ENCODE measurements around the gene MTRR. TPM values are rescaled to one million over a fixed set of nuclear protein-coding genes. Genes with fewer than 3 reads are reported as not detected.

MTRR gene
- total and polyA plus RNA-seq, 2 of the 4 experiments (the other 2 are of a cell fraction) = 33.2 to 33.5 TPM

- Histone ChIP-seq H2BK5ac (ENCODE audit: low read depth, low read length, poor library complexity, severe bottlenecking) (no peak overlapping the region), H3K14ac (replicated peaks; ENCODE audit: low read depth, low read length) (no peak overlapping the region), H3K4me1 (ENCODE audit: control insufficient read depth, insufficient read depth, low read length) (no peaks in the 10 kb centered on the region), H3K36me3 (ENCODE audit: control insufficient read depth, insufficient read depth, low read length) (no peaks in the 10 kb centered on the region), H3K79me1 (ENCODE audit: low read depth in 1 of 2, low read length in 2 of 2) (no peaks in the 10 kb centered on the region), H3K18ac (ENCODE audit: low read depth, low read length) (no peak overlapping the region), H4K8ac (ENCODE audit: low read depth in 2 of 2, low read length in 2 of 2) (no peak overlapping the region), H3K27ac (ENCODE audit: insufficient read depth, low read length) (no peak overlapping the region), H3K4me2 (ENCODE audit: low read depth, low read length) (no peak overlapping the region), H2AK5ac (ENCODE audit: low read depth, low read length) (no peak overlapping the region), H2BK20ac (ENCODE audit: low read depth, low read length) (no peak overlapping the region), H3K23ac (ENCODE audit: low read depth, low read length) (no peak overlapping the region), H4K5ac (ENCODE audit: low read depth, low read length) (no peak overlapping the region), H3K56ac (ENCODE audit: extremely low read depth, insufficient read depth, low read length) (no peak overlapping the region), H2AFZ (replicated peaks; ENCODE audit: low read length, poor library complexity) (no peak overlapping the region), H4K91ac (ENCODE audit: insufficient read depth, low read depth, low read length) (no peak overlapping the region), H3K9me3 (ENCODE audit: control insufficient read depth, insufficient read depth, low read length) (no peaks in the 10 kb centered on the region), H3K4ac (ENCODE audit: low read depth, low read length) (no peak overlapping the region), H3K27me3 (ENCODE audit: control insufficient read depth, insufficient read depth, low read length) (peaks cover 2% of the 10 kb centered on the region), H3K9me1 (ENCODE audit: insufficient read depth, low read length) (no peaks in the 10 kb centered on the region), H3K4me3 (ENCODE audit: insufficient read depth, low read depth, low read length) (no peak overlapping the region), H2BK15ac (ENCODE audit: low read depth, low read length) (no peak overlapping the region), H2BK120ac (ENCODE audit: low read depth, low read length) (no peak overlapping the region), H2AK9ac (replicated peaks; ENCODE audit: low read depth, low read length, poor library complexity) (no peak overlapping the region), H4K20me1 (ENCODE audit: insufficient read depth, low read length) (no peaks in the 10 kb centered on the region), H3K9ac (ENCODE audit: low read depth, low read length) (no peak overlapping the region)
- ATAC-seq (ENCODE audit: low read depth) (no peak; the same call in 1 of the 2 replicates), DNase-seq (no peak)
- no TSS peak for BruUV-seq (replicated peaks)
- dilution Hi-C loops (cut with HindIII; ENCODE audit: low sequenced_read_pairs, unreplicated experiment) (no loop called here), intact Hi-C loops (cut with micrococcal nuclease) (no loop called here), in situ Hi-C loops (cut with MboI; ENCODE audit: low sequenced_read_pairs) (no loop called here)
- 60% methylated on average over 2 of the region's 6 CpGs; no CpG with 5 or more reads in 1 of the 2 experiments for WGBS, 2 experiments (ENCODE audit: extremely low coverage in 2 of 2, insufficient read length in 1 of 2)
- ChIA-PET POLR2A (ENCODE audit: unreplicated experiment) (no interaction called here), CTCF (no interaction called here)
- TF ChIP-seq MXI1 (IDR thresholded peaks at IDR 0.05; ENCODE audit: borderline replicate concordance, low read depth, low read length) (no peak), NFE2L2 (IDR thresholded peaks at IDR 0.05; ENCODE audit: low read depth, low read length) (no peak), FOS (IDR thresholded peaks at IDR 0.05; ENCODE audit: low read depth, low read length) (no peak), RFX5 (IDR thresholded peaks at IDR 0.05; ENCODE audit: low read depth, low read length) (no peak), BHLHE40 (IDR thresholded peaks at IDR 0.05; ENCODE audit: low read depth, low read length) (no peak), POLR2A (IDR thresholded peaks at IDR 0.05; ENCODE audit: low read depth, low read length) (no peak), RAD21 (IDR thresholded peaks at IDR 0.05; ENCODE audit: low read length) (no peak), CEBPB (IDR thresholded peaks at IDR 0.05; ENCODE audit: low read depth, low read length) (no peak)
- TF ChIP-seq, protein P1, sequence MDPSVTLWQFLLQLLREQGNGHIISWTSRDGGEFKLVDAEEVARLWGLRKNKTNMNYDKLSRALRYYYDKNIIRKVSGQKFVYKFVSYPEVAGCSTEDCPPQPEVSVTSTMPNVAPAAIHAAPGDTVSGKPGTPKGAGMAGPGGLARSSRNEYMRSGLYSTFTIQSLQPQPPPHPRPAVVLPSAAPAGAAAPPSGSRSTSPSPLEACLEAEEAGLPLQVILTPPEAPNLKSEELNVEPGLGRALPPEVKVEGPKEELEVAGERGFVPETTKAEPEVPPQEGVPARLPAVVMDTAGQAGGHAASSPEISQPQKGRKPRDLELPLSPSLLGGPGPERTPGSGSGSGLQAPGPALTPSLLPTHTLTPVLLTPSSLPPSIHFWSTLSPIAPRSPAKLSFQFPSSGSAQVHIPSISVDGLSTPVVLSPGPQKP (IDR thresholded peaks at IDR 0.05; ENCODE audit: borderline replicate concordance, low read depth, low read length) = no peak
Observed at GRCh38 chr5:7827610-7828009, 41.3 kb upstream of the MTRR start.
